COLO829 (cell line): ENCODE data around the gene RUNDC1.
"Not testable (repeated sequence)": the region's sequence is repeated elsewhere in the genome, so short reads cannot be mapped to it uniquely, and the experiment has no call there.

Experiments used
- DNase-seq: peaks from one replicate; pipeline ENCODE4 v3.0.0; 2012; ENCODE audit warnings: low spot score

The RUNDC1 gene

GRCh38 chr17:42991471-42991870 is 11.1 kb downstream of the RUNDC1 start:
- DNase-seq: no peak

- no peak for DNase-seq
These were observed 12.5 kb downstream of the RUNDC1 start for GRCh38 chr17:42992872-42993271.

GRCh38 chr17:42993913-42994312 is 13.5 kb downstream of the RUNDC1 start:
- DNase-seq: not testable (repeated sequence)

- no peak for DNase-seq
These were observed 17.1 kb downstream of the RUNDC1 start for GRCh38 chr17:42997390-42997983.

GRCh38 chr17:42997984-42998938 is 17.9 kb downstream of the RUNDC1 start, which contains the start of gene RPL27:
TSS of gene RPL27 (plus strand) at chr17:42998419. CDS start at chr17:42998751, 332 bp downstream.
- DNase-seq: peak; percentile 96

- DNase-seq: no peak
These were observed 18.7 kb downstream of the RUNDC1 start for GRCh38 chr17:42999003-42999525.

- not testable (repeated sequence) for DNase-seq
These were observed 20.5 kb downstream of the RUNDC1 start for GRCh38 chr17:43000894-43001293.

GRCh38 chr17:43003542-43004172 is 23.3 kb downstream of the RUNDC1 start:
- DNase-seq: no peak

GRCh38 chr17:43006639-43007551 is 26.5 kb downstream of the RUNDC1 start, which contains the start of gene IFI35:
TSS of gene IFI35 (plus strand) at chr17:43006784. CDS start at chr17:43006948, 164 bp downstream.
- DNase-seq: peak; percentile 62

GRCh38 chr17:43010667-43011308 is 30.4 kb downstream of the RUNDC1 start:
- DNase-seq: peak; percentile 96

- no peak for DNase-seq
These were observed 31.5 kb downstream of the RUNDC1 start for GRCh38 chr17:43011728-43012472.

- DNase-seq: no peak
These were observed 32.9 kb downstream of the RUNDC1 start for GRCh38 chr17:43013296-43013695.

- no peak for DNase-seq
These were observed 33.8 kb downstream of the RUNDC1 start for GRCh38 chr17:43014020-43014648.

- DNase-seq: no peak
These were observed 34.5 kb downstream of the RUNDC1 start for GRCh38 chr17:43014649-43015542.

GRCh38 chr17:43015579-43015978 is 35.2 kb downstream of the RUNDC1 start:
- no peak for DNase-seq

GRCh38 chr17:43016216-43016615 is 35.9 kb downstream of the RUNDC1 start:
- no peak for DNase-seq

- DNase-seq: no peak
These were observed 37.9 kb downstream of the RUNDC1 start for GRCh38 chr17:43018008-43018853.
